OCI-LY1 (cell line): Measurements from ENCODE around the gene GPRIN1.
A peak's percentile ranks its signal among the peaks of the same experiment; 100 is the strongest.

ENCODE experiments used
- H2AFZ ChIP-seq: fragments of 200-600 bp; sonication (generic), shearing (Covaris generic); 2 replicates; pipeline ENCODE4 v1.6.0; 2014; ENCODE audit warnings: antibody characterized with exemption, mild to moderate bottlenecking, low read length
- H3F3A ChIP-seq: fragments of 200-600 bp; sonication (generic), shearing (Covaris generic); 2 replicates; pipeline ENCODE4 v1.6.0; 2014; ENCODE audit warnings: mild to moderate bottlenecking, antibody characterized with exemption, low read length, moderate library complexity; ENCODE audit not compliant: insufficient read depth
- H3K27ac ChIP-seq: fragments of 200-600 bp; sonication (generic); 2 replicates; pipeline ENCODE4 v1.5.1; 2014; ENCODE audit warnings: low read length, mixed run types, mild to moderate bottlenecking, low read depth; ENCODE audit not compliant: poor library complexity, severe bottlenecking
- H3K27me3 ChIP-seq: fragments of 200-600 bp; sonication (generic); 2 replicates; pipeline ENCODE4 v1.6.0; 2014; ENCODE audit warnings: antibody characterized with exemption, mild to moderate bottlenecking, low read length, moderate library complexity; ENCODE audit not compliant: insufficient read depth
- H3K36me3 ChIP-seq: fragments of 200-600 bp; sonication (generic); 2 replicates; pipeline ENCODE4 v1.6.1; 2014; ENCODE audit warnings: mild to moderate bottlenecking, antibody characterized with exemption, low read length, moderate library complexity, mixed read lengths; ENCODE audit not compliant: insufficient read depth
- H3K4me1 ChIP-seq: fragments of 200-600 bp; sonication (generic); 2 replicates; pipeline ENCODE4 v1.5.1; 2014; ENCODE audit warnings: mild to moderate bottlenecking, low read length, moderate library complexity; ENCODE audit not compliant: insufficient read depth, severe bottlenecking
- H3K4me2 ChIP-seq: fragments of 200-600 bp; sonication (generic), shearing (Covaris generic); 2 replicates; pipeline ENCODE4 v1.6.1; 2014; ENCODE audit warnings: low read length
- H3K4me3 ChIP-seq: fragments of 200-600 bp; sonication (generic); 2 replicates; pipeline ENCODE4 v1.5.1; 2014; ENCODE audit warnings: low read length, low read depth, mild to moderate bottlenecking, mixed read lengths; ENCODE audit not compliant: poor library complexity, severe bottlenecking
- H3K79me2 ChIP-seq: fragments of 200-600 bp; shearing (Covaris generic); 2 replicates; pipeline ENCODE4 v1.6.1; 2016; ENCODE audit warnings: mixed run types, low read length, mixed read lengths; ENCODE audit not compliant: insufficient read depth
- H3K9ac ChIP-seq: fragments of 200-600 bp; sonication (generic), shearing (Covaris generic); 2 replicates; pipeline ENCODE4 v1.6.1; 2014; ENCODE audit warnings: mild to moderate bottlenecking, low read length, mixed read lengths
- H3K9me2 ChIP-seq: fragments of 200-600 bp; sonication (generic), shearing (Covaris generic); 2 replicates; pipeline ENCODE4 v1.6.1; 2014; ENCODE audit warnings: low read depth, mild to moderate bottlenecking, low read length, mixed read lengths
- H3K9me3 ChIP-seq: fragments of 200-600 bp; shearing (Covaris generic); 2 replicates; pipeline ENCODE4 v1.6.1; 2014; ENCODE audit warnings: low read length, mixed read lengths
- H4K20me1 ChIP-seq: fragments of 200-600 bp; sonication (generic), shearing (Covaris generic); 2 replicates; pipeline ENCODE4 v1.6.0; 2016; ENCODE audit warnings: mild to moderate bottlenecking, low read length; ENCODE audit not compliant: insufficient read depth
- CTCF ChIP-seq: fragments of 200-600 bp; sonication (generic), shearing (Covaris generic); IDR thresholded peaks from 2 replicates; pipeline ENCODE4 v1.5.1; 2017; ENCODE audit warnings: mild to moderate bottlenecking, antibody characterized with exemption, low read length, moderate library complexity, mixed read lengths
- EZH2 ChIP-seq: fragments of 200-600 bp; sonication (generic), shearing (Covaris generic); IDR thresholded peaks from 2 replicates; pipeline ENCODE4 v1.8.0; 2017; ENCODE audit warnings: borderline replicate concordance, mixed run types, mild to moderate bottlenecking, antibody characterized with exemption, low read length, moderate library complexity, mixed read lengths

Gene GPRIN1

GRCh38 chr5:176609724-176610434, at the start of gene GPRIN1:
GPRIN1 (minus strand) TSS chr5:176610156; CDS start chr5:176599834, 10,322 bp downstream.
- Histone ChIP-seq H3K27me3 (no peaks in the 10 kb centered on the region), H3K4me2 (peak within 1 kb of the TSS; percentile 97), H3K27ac (no peak within 1 kb of the TSS), H3K79me2 (no peaks in the 10 kb centered on the region), H3K4me1 (no peaks in the 10 kb centered on the region), H3K9me3 (no peaks in the 10 kb centered on the region), H4K20me1 (no peaks in the 10 kb centered on the region), H3F3A (no peaks in the 10 kb centered on the region), H3K9me2 (no peaks in the 10 kb centered on the region), H3K9ac (peak within 1 kb of the TSS; percentile 80), H3K4me3 (peak within 1 kb of the TSS; percentile 86), H2AFZ (no peak within 1 kb of the TSS), H3K36me3 (no peaks in the 10 kb centered on the region)
- TF ChIP-seq EZH2 = no peak
- TF ChIP-seq CTCF = peak; percentile 33

DNA sequence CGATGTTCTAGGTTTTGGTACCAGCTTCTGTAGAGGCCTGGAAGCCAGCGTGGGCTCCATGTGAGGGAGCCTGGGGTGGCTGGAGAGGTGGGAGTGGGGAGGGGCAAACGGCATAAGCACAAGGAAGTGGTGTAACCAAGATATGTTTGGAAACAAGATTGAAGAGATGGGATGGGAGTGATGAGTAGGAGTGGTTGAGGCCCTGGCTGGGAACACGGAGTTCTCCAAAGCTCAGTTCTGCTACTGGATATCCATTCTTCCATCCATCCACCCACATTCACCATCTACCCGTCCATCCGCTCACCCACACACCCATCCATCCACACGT, 49.5 kb upstream of the GPRIN1 start:
- TF ChIP-seq CTCF (no peak), EZH2 (no peak)
- H3K4me2 ChIP-seq = no peak overlapping the region

DNA sequence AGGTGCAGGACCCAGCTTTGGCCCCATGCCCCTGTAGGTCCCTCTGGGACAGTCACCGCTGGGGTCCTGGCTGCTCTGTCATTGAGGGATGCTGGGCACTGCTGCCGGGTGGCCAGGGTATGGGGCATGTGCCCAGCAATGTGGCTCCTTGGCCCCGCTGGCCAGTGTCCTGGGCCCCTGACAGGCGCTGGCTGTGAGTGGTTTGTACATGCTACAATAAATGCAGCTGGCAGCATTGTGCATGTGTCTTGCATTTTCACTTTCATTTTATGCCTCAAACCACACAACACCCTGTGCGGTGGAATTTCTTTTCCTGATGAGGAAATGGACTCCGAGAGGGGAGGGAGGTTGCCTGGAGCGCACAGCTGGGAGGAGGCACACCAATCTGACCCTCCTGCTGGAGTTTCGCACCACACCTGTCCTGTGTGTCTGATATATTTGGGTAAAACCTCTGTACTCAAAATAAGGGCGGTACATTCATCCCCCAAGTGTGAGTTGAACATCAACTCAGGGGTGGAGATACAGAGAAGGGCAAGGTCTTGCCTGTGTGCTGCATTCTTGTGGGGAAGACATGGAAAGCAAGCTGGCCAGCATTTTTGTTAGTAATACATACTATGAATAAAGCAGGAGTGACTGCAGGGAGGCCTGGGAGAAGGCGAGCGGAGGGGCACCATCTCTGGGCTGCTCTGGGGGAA, 49.0 kb upstream of the GPRIN1 start:
- Histone ChIP-seq H2AFZ (no peak overlapping the region), H3K9ac (no peak overlapping the region), H3K4me2 (peak overlapping the region; percentile 30), H3K79me2 (no peaks in the 10 kb centered on the region), H3K36me3 (no peaks in the 10 kb centered on the region), H3K4me1 (no peaks in the 10 kb centered on the region), H3K27ac (no peak overlapping the region), H3F3A (no peaks in the 10 kb centered on the region), H4K20me1 (no peaks in the 10 kb centered on the region), H3K27me3 (peaks cover 3% of the 10 kb centered on the region; the same call in 1 of the 2 replicates), H3K9me3 (no peaks in the 10 kb centered on the region), H3K4me3 (no peak overlapping the region), H3K9me2 (no peaks in the 10 kb centered on the region)
- TF ChIP-seq EZH2 (no peak), CTCF (no peak)

More for the DNA sequence above, 49.5 kb upstream of the GPRIN1 start:
- Histone ChIP-seq H3K36me3 (no peaks in the 10 kb centered on the region), H4K20me1 (no peaks in the 10 kb centered on the region), H2AFZ (no peak overlapping the region), H3F3A (no peaks in the 10 kb centered on the region), H3K27me3 (peaks cover 3% of the 10 kb centered on the region; the same call in 1 of the 2 replicates), H3K9ac (no peak overlapping the region), H3K79me2 (no peaks in the 10 kb centered on the region), H3K4me1 (no peaks in the 10 kb centered on the region), H3K4me3 (no peak overlapping the region), H3K27ac (no peak overlapping the region), H3K9me2 (no peaks in the 10 kb centered on the region), H3K9me3 (no peaks in the 10 kb centered on the region)
